ENCODE data around the gene SMAD3.

DNA sequence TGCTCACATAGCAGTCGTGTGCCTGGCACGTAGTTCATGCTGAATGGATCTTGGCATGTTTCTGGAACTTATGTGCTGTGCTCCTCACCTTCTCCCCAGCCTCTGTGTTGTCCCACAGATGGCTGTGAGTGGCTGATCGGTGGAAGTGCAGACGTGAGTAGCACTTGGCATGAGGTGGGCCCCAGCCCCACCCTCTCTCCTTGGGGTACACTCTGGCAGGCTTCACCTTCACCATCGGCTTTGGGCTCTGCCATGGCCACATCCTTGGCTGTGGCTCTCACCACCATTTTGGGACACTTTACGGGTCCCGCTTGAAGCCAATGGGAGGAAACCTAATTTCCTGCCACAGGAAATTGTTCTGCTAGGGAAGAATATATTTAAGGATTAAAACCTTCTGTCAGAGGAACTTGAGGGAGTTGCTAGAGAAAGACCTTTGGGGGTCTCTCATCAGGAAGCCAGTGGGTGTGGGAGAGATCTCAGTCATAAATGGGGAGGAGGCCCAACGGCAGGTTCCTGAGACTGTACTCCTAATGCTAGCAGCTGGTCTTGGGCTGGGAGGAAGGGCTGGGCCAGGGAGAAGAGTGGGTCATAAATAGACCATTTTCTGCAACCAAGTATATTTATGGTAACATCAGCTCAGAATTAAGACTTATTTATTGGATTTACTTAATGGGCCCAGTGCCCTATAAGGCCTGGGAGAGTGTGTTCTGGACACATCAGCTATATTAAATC lies 92.3 kb downstream of the SMAD3 start:
- TF ChIP-seq, protein P1, sequence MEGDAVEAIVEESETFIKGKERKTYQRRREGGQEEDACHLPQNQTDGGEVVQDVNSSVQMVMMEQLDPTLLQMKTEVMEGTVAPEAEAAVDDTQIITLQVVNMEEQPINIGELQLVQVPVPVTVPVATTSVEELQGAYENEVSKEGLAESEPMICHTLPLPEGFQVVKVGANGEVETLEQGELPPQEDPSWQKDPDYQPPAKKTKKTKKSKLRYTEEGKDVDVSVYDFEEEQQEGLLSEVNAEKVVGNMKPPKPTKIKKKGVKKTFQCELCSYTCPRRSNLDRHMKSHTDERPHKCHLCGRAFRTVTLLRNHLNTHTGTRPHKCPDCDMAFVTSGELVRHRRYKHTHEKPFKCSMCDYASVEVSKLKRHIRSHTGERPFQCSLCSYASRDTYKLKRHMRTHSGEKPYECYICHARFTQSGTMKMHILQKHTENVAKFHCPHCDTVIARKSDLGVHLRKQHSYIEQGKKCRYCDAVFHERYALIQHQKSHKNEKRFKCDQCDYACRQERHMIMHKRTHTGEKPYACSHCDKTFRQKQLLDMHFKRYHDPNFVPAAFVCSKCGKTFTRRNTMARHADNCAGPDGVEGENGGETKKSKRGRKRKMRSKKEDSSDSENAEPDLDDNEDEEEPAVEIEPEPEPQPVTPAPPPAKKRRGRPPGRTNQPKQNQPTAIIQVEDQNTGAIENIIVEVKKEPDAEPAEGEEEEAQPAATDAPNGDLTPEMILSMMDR (IDR thresholded peaks at IDR 0.05): no peak
- TF ChIP-seq POLR2A (IDR thresholded peaks at IDR 0.05) (no peak), POLR2AphosphoS5 (IDR thresholded peaks at IDR 0.05) (no peak)
